Measurements from ENCODE around the gene FAM83F.

- TF ChIP-seq POLR2A (IDR thresholded peaks at IDR 0.05), result no peak
- TF ChIP-seq, protein P1, sequence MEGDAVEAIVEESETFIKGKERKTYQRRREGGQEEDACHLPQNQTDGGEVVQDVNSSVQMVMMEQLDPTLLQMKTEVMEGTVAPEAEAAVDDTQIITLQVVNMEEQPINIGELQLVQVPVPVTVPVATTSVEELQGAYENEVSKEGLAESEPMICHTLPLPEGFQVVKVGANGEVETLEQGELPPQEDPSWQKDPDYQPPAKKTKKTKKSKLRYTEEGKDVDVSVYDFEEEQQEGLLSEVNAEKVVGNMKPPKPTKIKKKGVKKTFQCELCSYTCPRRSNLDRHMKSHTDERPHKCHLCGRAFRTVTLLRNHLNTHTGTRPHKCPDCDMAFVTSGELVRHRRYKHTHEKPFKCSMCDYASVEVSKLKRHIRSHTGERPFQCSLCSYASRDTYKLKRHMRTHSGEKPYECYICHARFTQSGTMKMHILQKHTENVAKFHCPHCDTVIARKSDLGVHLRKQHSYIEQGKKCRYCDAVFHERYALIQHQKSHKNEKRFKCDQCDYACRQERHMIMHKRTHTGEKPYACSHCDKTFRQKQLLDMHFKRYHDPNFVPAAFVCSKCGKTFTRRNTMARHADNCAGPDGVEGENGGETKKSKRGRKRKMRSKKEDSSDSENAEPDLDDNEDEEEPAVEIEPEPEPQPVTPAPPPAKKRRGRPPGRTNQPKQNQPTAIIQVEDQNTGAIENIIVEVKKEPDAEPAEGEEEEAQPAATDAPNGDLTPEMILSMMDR (IDR thresholded peaks at IDR 0.05), result no peak
Observed at GRCh38 chr22:39994566-39995392, at the start of gene FAM83F.

All from ovary (tissue), 3 donors.